ENCODE measurements around the gene KCNC1. TPM values are rescaled to one million over a fixed set of nuclear protein-coding genes. Genes with fewer than 3 reads are reported as not detected.

Gene KCNC1
- total RNA-seq, 1 experiment from 2014 or later = 0.20 TPM

DNA sequence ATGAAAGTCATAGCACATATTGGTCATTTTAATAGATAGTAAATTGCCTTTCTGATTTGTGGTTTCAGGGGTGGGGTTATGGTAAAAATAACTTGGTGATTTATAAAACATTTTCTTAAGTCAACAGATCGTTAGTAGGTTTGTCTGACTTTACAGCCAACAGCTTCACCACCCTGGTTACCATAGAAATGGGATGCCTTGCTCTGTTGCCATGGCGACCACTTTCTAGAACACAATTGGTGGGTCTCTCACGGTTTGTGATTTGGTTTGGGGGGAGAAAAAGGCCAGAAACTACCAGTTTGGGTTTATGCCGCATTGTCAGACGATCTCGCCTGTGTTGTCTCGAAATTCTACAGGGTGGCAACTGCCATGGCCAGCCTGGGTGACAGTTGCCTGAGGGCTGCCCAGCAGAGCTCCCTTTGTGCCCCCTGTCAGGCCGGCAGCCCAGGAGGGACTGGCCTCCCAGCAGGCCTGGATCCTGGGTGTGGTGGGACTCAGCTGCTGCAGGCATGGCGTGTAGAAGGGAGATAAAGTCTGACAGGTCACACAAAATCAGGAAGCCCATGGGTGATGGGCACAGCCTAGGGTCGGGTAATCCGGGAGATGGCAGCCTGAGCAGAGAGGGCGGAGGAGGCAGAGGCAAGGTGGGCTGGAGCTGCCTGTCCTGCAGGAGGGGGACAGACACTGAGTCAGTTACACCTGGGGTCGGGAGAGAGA is 30.9 kb downstream of the KCNC1 start (continued):
- TF ChIP-seq, protein P1, sequence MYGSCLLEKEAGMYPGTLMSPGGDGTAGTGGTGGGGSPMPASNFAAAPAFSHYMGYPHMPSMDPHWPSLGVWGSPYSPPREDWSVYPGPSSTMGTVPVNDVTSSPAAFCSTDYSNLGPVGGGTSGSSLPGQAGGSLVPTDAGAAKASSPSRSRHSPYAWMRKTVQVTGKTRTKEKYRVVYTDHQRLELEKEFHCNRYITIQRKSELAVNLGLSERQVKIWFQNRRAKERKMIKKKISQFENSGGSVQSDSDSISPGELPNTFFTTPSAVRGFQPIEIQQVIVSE (CRISPR knock-in tag; IDR thresholded peaks at IDR 0.05; ENCODE audit: borderline replicate concordance) = no peak
- TF ChIP-seq ZNF263 (CRISPR knock-in tag; IDR thresholded peaks at IDR 0.05; ENCODE audit: low read depth) (no peak), GTF2I (CRISPR knock-in tag; conservative IDR thresholded peaks at IDR 0.05) (no peak), CREM (CRISPR knock-in tag; IDR thresholded peaks at IDR 0.05) (no peak), FOXP1 (CRISPR knock-in tag; IDR thresholded peaks at IDR 0.05; ENCODE audit: borderline replicate concordance) (no peak), ZNF121 (CRISPR knock-in tag; IDR thresholded peaks at IDR 0.05) (no peak)
- TF ChIP-seq, protein P2, sequence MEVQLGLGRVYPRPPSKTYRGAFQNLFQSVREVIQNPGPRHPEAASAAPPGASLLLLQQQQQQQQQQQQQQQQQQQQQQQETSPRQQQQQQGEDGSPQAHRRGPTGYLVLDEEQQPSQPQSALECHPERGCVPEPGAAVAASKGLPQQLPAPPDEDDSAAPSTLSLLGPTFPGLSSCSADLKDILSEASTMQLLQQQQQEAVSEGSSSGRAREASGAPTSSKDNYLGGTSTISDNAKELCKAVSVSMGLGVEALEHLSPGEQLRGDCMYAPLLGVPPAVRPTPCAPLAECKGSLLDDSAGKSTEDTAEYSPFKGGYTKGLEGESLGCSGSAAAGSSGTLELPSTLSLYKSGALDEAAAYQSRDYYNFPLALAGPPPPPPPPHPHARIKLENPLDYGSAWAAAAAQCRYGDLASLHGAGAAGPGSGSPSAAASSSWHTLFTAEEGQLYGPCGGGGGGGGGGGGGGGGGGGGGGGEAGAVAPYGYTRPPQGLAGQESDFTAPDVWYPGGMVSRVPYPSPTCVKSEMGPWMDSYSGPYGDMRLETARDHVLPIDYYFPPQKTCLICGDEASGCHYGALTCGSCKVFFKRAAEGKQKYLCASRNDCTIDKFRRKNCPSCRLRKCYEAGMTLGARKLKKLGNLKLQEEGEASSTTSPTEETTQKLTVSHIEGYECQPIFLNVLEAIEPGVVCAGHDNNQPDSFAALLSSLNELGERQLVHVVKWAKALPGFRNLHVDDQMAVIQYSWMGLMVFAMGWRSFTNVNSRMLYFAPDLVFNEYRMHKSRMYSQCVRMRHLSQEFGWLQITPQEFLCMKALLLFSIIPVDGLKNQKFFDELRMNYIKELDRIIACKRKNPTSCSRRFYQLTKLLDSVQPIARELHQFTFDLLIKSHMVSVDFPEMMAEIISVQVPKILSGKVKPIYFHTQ (CRISPR knock-in tag; IDR thresholded peaks at IDR 0.05) = no peak
- TF ChIP-seq, protein P3, sequence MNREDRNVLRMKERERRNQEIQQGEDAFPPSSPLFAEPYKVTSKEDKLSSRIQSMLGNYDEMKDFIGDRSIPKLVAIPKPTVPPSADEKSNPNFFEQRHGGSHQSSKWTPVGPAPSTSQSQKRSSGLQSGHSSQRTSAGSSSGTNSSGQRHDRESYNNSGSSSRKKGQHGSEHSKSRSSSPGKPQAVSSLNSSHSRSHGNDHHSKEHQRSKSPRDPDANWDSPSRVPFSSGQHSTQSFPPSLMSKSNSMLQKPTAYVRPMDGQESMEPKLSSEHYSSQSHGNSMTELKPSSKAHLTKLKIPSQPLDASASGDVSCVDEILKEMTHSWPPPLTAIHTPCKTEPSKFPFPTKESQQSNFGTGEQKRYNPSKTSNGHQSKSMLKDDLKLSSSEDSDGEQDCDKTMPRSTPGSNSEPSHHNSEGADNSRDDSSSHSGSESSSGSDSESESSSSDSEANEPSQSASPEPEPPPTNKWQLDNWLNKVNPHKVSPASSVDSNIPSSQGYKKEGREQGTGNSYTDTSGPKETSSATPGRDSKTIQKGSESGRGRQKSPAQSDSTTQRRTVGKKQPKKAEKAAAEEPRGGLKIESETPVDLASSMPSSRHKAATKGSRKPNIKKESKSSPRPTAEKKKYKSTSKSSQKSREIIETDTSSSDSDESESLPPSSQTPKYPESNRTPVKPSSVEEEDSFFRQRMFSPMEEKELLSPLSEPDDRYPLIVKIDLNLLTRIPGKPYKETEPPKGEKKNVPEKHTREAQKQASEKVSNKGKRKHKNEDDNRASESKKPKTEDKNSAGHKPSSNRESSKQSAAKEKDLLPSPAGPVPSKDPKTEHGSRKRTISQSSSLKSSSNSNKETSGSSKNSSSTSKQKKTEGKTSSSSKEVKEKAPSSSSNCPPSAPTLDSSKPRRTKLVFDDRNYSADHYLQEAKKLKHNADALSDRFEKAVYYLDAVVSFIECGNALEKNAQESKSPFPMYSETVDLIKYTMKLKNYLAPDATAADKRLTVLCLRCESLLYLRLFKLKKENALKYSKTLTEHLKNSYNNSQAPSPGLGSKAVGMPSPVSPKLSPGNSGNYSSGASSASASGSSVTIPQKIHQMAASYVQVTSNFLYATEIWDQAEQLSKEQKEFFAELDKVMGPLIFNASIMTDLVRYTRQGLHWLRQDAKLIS (CRISPR knock-in tag; IDR thresholded peaks at IDR 0.05; ENCODE audit: borderline replicate concordance) = no peak
- TF ChIP-seq, protein P4, sequence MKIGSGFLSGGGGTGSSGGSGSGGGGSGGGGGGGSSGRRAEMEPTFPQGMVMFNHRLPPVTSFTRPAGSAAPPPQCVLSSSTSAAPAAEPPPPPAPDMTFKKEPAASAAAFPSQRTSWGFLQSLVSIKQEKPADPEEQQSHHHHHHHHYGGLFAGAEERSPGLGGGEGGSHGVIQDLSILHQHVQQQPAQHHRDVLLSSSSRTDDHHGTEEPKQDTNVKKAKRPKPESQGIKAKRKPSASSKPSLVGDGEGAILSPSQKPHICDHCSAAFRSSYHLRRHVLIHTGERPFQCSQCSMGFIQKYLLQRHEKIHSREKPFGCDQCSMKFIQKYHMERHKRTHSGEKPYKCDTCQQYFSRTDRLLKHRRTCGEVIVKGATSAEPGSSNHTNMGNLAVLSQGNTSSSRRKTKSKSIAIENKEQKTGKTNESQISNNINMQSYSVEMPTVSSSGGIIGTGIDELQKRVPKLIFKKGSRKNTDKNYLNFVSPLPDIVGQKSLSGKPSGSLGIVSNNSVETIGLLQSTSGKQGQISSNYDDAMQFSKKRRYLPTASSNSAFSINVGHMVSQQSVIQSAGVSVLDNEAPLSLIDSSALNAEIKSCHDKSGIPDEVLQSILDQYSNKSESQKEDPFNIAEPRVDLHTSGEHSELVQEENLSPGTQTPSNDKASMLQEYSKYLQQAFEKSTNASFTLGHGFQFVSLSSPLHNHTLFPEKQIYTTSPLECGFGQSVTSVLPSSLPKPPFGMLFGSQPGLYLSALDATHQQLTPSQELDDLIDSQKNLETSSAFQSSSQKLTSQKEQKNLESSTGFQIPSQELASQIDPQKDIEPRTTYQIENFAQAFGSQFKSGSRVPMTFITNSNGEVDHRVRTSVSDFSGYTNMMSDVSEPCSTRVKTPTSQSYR (CRISPR knock-in tag; IDR thresholded peaks at IDR 0.05) = no peak

DNA sequence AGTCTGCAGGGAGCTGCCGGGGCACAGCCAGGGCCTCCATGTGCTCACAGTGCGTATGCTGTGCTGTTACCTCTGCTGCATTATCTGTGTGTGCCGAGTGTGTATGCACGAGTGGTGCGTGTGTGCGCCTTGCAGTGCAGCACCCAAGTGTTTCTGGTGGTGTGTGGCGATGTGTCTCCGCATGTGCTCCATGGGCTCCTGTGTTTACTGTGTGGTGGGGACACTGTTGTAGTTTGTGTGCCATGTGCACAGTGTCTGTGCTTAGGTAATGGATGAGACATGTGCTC is 31.4 kb downstream of the KCNC1 start:
- POLR2A ChIA-PET = no interaction called here
- Mint-ChIP-seq H3K4me3 (no peak overlapping the region), H3K36me3 (no peaks in the 10 kb centered on the region), H3K27me3 (ENCODE audit: low read depth) (no peaks in the 10 kb centered on the region), H3K4me1 (peaks cover 8% of the 10 kb centered on the region; the same call in 1 of the 2 replicates), H3K9me3 (no peaks in the 10 kb centered on the region), H3K27ac (no peak overlapping the region)
- DNase-seq (ENCODE audit: low spot score) (no peak), ATAC-seq (no peak)
- CTCF ChIA-PET = interaction anchor here (0.7 to 4.7 kb wide), 56 partner anchors 8 to 438 kb away, joined by 3 to 72 read pairs (median 8); partner anchors contain the start of genes KCNC1, MYOD1 and SERGEF
- TF ChIP-seq ETV6 (CRISPR knock-in tag; IDR thresholded peaks at IDR 0.05) = no peak
- TF ChIP-seq, protein P5, sequence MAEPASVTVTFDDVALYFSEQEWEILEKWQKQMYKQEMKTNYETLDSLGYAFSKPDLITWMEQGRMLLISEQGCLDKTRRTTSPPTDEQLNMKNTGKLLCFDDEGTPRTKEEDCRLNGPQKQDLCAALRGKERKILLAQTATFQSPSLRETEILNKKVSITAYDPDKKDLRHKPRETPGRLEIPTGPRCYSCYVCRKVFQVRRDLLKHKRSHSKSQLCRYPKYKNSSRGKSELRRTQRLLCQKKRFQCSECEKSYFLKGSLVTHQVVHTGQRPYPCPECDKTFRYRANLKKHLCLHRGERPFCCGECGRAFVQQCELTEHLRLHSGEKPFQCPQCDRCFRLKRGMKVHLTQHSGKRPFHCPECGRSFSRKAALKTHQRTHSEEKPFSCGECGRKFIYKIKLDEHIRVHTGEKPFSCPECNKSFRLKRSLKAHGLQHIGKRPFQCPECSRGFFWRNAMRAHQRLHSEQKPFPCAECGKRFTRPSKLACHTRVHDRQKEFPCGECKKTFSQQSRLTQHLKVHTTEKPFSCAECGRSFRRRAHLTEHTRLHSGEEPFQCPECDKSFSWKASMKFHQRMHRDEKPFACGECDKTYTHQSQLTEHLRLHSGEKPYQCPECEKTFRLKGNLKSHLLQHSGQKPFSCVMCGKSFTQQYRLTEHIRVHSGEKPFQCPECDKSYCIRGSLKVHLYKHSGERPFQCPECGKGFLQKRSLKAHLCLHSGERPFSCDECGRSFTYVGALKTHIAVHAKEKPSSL (CRISPR knock-in tag; conservative IDR thresholded peaks at IDR 0.05) = no peak
- TF ChIP-seq, protein P6, sequence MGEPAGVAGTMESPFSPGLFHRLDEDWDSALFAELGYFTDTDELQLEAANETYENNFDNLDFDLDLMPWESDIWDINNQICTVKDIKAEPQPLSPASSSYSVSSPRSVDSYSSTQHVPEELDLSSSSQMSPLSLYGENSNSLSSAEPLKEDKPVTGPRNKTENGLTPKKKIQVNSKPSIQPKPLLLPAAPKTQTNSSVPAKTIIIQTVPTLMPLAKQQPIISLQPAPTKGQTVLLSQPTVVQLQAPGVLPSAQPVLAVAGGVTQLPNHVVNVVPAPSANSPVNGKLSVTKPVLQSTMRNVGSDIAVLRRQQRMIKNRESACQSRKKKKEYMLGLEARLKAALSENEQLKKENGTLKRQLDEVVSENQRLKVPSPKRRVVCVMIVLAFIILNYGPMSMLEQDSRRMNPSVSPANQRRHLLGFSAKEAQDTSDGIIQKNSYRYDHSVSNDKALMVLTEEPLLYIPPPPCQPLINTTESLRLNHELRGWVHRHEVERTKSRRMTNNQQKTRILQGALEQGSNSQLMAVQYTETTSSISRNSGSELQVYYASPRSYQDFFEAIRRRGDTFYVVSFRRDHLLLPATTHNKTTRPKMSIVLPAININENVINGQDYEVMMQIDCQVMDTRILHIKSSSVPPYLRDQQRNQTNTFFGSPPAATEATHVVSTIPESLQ (CRISPR knock-in tag; IDR thresholded peaks at IDR 0.05) = no peak
- no peak for TF ChIP-seq MXD4 (CRISPR knock-in tag; IDR thresholded peaks at IDR 0.05; ENCODE audit: borderline replicate concordance)
- no peak for TF ChIP-seq ZNF219 (CRISPR knock-in tag; IDR thresholded peaks at IDR 0.05; ENCODE audit: borderline replicate concordance)
- TF ChIP-seq, protein P7, sequence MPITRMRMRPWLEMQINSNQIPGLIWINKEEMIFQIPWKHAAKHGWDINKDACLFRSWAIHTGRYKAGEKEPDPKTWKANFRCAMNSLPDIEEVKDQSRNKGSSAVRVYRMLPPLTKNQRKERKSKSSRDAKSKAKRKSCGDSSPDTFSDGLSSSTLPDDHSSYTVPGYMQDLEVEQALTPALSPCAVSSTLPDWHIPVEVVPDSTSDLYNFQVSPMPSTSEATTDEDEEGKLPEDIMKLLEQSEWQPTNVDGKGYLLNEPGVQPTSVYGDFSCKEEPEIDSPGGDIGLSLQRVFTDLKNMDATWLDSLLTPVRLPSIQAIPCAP (CRISPR knock-in tag; IDR thresholded peaks at IDR 0.05) = no peak
- TF ChIP-seq SMAD3 (CRISPR knock-in tag; IDR thresholded peaks at IDR 0.05; ENCODE audit: borderline replicate concordance) = no peak
- TF ChIP-seq GRHL2 (CRISPR knock-in tag; IDR thresholded peaks at IDR 0.05; ENCODE audit: insufficient replicate concordance, severe bottlenecking) = no peak
- TF ChIP-seq, protein P8, sequence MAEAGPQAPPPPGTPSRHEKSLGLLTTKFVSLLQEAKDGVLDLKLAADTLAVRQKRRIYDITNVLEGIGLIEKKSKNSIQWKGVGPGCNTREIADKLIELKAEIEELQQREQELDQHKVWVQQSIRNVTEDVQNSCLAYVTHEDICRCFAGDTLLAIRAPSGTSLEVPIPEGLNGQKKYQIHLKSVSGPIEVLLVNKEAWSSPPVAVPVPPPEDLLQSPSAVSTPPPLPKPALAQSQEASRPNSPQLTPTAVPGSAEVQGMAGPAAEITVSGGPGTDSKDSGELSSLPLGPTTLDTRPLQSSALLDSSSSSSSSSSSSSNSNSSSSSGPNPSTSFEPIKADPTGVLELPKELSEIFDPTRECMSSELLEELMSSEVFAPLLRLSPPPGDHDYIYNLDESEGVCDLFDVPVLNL (CRISPR knock-in tag; IDR thresholded peaks at IDR 0.05; ENCODE audit: borderline replicate concordance, low read depth) = no peak
